Epithelial cell of esophagus (primary cell): ENCODE measurements around the gene SLC1A6.
"Not testable (repeated sequence)": the region's sequence is repeated elsewhere in the genome, so short reads cannot be mapped to it uniquely, and the experiment has no call there.

ENCODE experiments used
- DNase-seq: peaks from one replicate; pipeline ENCODE4 v3.0.0; 2010; ENCODE audit warnings: low read depth
- H3K4me3 ChIP-seq: 2 replicates; pipeline ENCODE4 v1.5.1; 2011; ENCODE audit warnings: mild to moderate bottlenecking, low read length, control low read depth
- TF ChIP-seq, protein P1 (sequence below): IDR thresholded peaks from 2 replicates; pipeline ENCODE4 v1.5.1; 2011; ENCODE audit warnings: low read depth, mild to moderate bottlenecking, low read length, control low read depth, inconsistent platforms; ENCODE audit not compliant: insufficient read depth; ENCODE audit errors: missing control alignments

The SLC1A6 gene

DNA sequence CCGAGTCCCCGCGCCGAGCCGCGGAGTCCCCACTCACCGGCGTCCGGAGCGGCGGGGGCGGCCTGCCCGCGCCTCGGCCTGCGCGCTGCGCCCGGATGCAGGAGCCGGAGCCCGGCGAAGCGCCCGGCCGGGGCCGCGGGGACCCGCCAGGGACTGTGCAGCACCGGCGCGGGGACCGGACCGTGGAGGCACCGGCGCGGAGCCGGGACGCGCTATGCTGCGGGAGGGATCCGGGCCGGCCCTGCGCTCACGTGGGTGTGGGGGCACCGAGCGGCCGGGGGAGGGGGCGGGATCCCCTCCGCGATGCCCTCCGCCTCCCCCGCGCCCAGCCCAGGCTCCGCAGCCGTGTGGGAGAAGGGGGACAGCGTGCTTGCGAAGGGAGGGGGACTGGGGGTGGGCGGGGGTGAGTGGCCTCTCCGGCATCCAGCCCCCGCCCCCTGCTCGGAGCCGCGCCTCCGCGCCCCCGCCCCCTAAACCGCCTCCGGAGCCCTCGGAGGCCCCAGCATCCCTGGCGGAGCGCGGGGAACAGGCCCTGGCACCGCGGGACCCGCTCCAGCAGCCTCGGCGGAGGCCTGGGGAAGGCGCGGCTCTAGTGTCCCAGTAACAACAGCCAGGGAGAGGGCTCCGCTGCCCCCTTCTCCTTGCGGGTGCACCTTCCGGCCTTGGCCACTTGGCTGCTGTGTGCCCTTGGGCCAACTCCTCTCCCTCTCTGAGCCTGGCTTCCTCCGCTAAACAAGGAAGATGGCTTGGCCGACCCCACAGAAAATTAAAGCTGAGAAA lies at the start of gene SLC1A6:
Gene SLC1A6 (minus strand): TSS at position 389 of the 780 bp plus-strand sequence. CDS start 6,954 bp downstream, outside the sequence.
- H3K4me3 ChIP-seq = no peak within 1 kb of the TSS
- TF ChIP-seq, protein P1, sequence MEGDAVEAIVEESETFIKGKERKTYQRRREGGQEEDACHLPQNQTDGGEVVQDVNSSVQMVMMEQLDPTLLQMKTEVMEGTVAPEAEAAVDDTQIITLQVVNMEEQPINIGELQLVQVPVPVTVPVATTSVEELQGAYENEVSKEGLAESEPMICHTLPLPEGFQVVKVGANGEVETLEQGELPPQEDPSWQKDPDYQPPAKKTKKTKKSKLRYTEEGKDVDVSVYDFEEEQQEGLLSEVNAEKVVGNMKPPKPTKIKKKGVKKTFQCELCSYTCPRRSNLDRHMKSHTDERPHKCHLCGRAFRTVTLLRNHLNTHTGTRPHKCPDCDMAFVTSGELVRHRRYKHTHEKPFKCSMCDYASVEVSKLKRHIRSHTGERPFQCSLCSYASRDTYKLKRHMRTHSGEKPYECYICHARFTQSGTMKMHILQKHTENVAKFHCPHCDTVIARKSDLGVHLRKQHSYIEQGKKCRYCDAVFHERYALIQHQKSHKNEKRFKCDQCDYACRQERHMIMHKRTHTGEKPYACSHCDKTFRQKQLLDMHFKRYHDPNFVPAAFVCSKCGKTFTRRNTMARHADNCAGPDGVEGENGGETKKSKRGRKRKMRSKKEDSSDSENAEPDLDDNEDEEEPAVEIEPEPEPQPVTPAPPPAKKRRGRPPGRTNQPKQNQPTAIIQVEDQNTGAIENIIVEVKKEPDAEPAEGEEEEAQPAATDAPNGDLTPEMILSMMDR = no peak
- DNase-seq = no peak

DNA sequence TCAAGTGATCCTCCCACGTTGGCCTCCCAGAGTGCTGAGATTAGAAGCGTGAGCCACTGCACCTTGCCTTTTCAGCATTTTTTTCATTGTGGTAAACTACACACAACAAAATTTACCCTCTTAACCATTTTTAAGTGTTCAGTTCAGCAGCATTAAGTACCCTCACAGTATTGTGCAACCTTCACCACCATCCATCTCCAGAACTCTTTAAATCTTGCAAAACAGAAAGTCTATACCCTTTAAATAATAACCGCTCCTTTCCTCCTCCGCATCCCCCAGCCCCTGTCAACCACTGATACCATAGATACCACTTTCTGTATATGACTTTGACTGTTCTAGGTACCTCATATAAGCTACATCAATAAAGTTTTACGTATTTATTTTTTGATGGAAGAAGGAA lies 48.8 kb upstream of the SLC1A6 start:
- TF ChIP-seq, protein P1 = no peak
- H3K4me3 ChIP-seq = no peak overlapping the region
- DNase-seq = no peak

DNA sequence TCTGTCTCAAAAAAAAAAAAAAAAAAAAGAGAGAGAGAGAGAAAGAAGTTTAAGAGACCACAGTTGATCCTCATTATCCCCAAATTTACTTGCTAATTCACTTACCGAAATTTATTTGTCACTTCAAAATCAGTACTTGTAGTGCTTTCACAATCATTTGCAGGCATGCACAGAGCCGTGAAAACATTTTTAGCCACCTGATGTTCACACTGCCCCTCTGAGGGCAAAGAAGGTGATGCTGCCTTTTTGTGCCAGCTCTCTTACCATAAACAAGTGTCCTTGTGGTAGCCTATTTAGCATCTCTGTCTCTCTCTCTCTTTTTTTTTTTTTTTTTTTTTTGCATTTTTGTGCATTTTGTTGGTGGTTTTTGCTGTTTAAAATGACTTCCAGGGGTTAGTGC lies 45.6 kb upstream of the SLC1A6 start:
- DNase-seq = peak; percentile 2
- TF ChIP-seq, protein P1 = no peak
- H3K4me3 ChIP-seq = no peak overlapping the region

- no peak for DNase-seq
Observed at GRCh38 chr19:15022752-15023151, 43.1 kb upstream of the SLC1A6 start.

GRCh38 chr19:15021286-15022007 lies 41.8 kb upstream of the SLC1A6 start:
- no peak for DNase-seq
- H3K4me3 ChIP-seq = no peak overlapping the region
- TF ChIP-seq, protein P1 = no peak

More at GRCh38 chr19:15022752-15023151, 43.1 kb upstream of the SLC1A6 start:
- no peak overlapping the region for H3K4me3 ChIP-seq
- TF ChIP-seq, protein P1 = no peak

GRCh38 chr19:15018836-15019235 lies 39.2 kb upstream of the SLC1A6 start:
- not testable (repeated sequence) for H3K4me3 ChIP-seq, DNase-seq

- H3K4me3 ChIP-seq = no peak overlapping the region
- TF ChIP-seq, protein P1 = no peak
- DNase-seq = no peak
Observed at GRCh38 chr19:15015946-15016542, 36.4 kb upstream of the SLC1A6 start.
